Keratinocyte (primary cell): ENCODE data around the gene VAMP5.

Source experiments
- EZH2 ChIP-seq: IDR thresholded peaks from one replicate; pipeline ENCODE4 v1.6.1; 2012; ENCODE audit warnings: inconsistent platforms, mild to moderate bottlenecking, low read length, moderate library complexity
- TF ChIP-seq, protein P1 (sequence below), 3 experiments: IDR thresholded peaks in 1 of 3; conservative IDR thresholded peaks in 1 of 3; optimal IDR thresholded peaks in 1 of 3; 2 replicates in 2 of 3; 3 replicates in 1 of 3; pipeline versions ENCODE3 to v1.5.1; 2011; ENCODE audit warnings: low read length in 3 of 3, mild to moderate bottlenecking in 3 of 3, moderate library complexity in 2 of 3, control low read depth in 1 of 3, inconsistent platforms in 1 of 3; ENCODE audit not compliant: insufficient read depth in 2 of 3; ENCODE audit errors: extremely low read depth in 1 of 3

DNA sequence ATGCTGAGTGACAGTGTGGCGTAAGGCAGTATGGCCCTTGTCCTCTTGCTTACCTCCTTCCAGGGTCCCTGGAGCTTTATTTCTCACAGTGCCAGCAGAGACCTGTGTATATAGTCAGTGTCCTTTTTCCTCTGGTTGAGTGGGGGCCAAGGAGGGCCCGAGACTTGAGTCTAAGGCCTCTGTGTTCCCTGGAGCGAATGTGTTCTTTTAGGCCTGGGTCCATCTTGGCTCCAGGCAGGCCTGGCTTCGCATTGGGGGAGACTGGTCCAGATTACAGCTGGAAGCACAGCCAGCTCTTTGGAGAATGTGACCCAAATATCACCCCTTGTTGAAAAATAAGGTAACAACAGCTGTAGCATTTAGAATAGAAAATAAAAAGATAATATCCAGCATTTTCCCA lies 5.0 kb downstream of the VAMP5 start:
- TF ChIP-seq, protein P1, sequence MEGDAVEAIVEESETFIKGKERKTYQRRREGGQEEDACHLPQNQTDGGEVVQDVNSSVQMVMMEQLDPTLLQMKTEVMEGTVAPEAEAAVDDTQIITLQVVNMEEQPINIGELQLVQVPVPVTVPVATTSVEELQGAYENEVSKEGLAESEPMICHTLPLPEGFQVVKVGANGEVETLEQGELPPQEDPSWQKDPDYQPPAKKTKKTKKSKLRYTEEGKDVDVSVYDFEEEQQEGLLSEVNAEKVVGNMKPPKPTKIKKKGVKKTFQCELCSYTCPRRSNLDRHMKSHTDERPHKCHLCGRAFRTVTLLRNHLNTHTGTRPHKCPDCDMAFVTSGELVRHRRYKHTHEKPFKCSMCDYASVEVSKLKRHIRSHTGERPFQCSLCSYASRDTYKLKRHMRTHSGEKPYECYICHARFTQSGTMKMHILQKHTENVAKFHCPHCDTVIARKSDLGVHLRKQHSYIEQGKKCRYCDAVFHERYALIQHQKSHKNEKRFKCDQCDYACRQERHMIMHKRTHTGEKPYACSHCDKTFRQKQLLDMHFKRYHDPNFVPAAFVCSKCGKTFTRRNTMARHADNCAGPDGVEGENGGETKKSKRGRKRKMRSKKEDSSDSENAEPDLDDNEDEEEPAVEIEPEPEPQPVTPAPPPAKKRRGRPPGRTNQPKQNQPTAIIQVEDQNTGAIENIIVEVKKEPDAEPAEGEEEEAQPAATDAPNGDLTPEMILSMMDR (optimal IDR thresholded peaks at IDR 0.05 in 1 of 3, IDR thresholded peaks at IDR 0.05 in 1 of 3, conservative IDR thresholded peaks at IDR 0.05 in 1 of 3; ENCODE audit: extremely low read depth in 1 of 3, insufficient read depth in 2 of 3, low read length in 3 of 3): no peak
- no peak for TF ChIP-seq EZH2
